ENCODE results near the gene DDIT3. TPM values are rescaled to one million over a fixed set of nuclear protein-coding genes. Genes with fewer than 3 reads are reported as not detected.
A peak's percentile ranks its signal among the peaks of the same experiment; 100 is the strongest.

The DDIT3 gene
- total RNA-seq, 1 experiment from 2014 or later, result 3.4 TPM

GRCh38 chr12:57547288-57548012 lies 27.1 kb upstream of the DDIT3 start:
- DNase-seq (ENCODE audit: low spot score) (no peak), ATAC-seq (no peak)
- Mint-ChIP-seq H3K36me3 (0 out of 2 replicates have a peak, but pooled peaks cover 2% of the 10 kb centered on the region), H3K27ac (no peak overlapping the region), H3K4me3 (peak overlapping the region; percentile 99), H3K9me3 (no peaks in the 10 kb centered on the region), H3K4me1 (peaks cover 47% of the 10 kb centered on the region), H3K27me3 (ENCODE audit: low read depth) (peaks cover 24% of the 10 kb centered on the region)
- ChIA-PET POLR2A (interaction anchor here (0.6 kb wide), 1 partner anchor 27 kb away, joined by 3 read pairs; the partner anchor contains the start of gene DDIT3), CTCF (interaction anchor here (1.1 to 1.8 kb wide), 8 partner anchors 11 to 188 kb away, joined by 3 to 9 read pairs (median 5); partner anchors contain the start of gene GLI1)
- no peak for TF ChIP-seq ZNF671 (CRISPR knock-in tag; IDR thresholded peaks at IDR 0.05)
- no peak for TF ChIP-seq EMX1 (CRISPR knock-in tag; IDR thresholded peaks at IDR 0.05)
- TF ChIP-seq GABPB1 (CRISPR knock-in tag; IDR thresholded peaks at IDR 0.05), result peak; percentile 59; the same call in 1 of the 2 replicates
- no peak for TF ChIP-seq ARID4B (CRISPR knock-in tag; IDR thresholded peaks at IDR 0.05; ENCODE audit: borderline replicate concordance)
- TF ChIP-seq MYBL2 (CRISPR knock-in tag; IDR thresholded peaks at IDR 0.05), result no peak
- no peak for TF ChIP-seq ZBTB21 (CRISPR knock-in tag; IDR thresholded peaks at IDR 0.05; ENCODE audit: borderline replicate concordance)

- TF ChIP-seq SP1 (CRISPR knock-in tag; conservative IDR thresholded peaks at IDR 0.05), result peak; percentile 38; the same call in 1 of the 2 replicates
- no peak for TF ChIP-seq HMGXB4 (CRISPR knock-in tag; IDR thresholded peaks at IDR 0.05)
- TF ChIP-seq SMAD4 (CRISPR knock-in tag; IDR thresholded peaks at IDR 0.05), result no peak
- TF ChIP-seq ZNF281 (CRISPR knock-in tag; IDR thresholded peaks at IDR 0.05), result no peak
- 0 out of 2 replicates have a peak, but pooled peaks have one; percentile 69 for TF ChIP-seq CREM (CRISPR knock-in tag; IDR thresholded peaks at IDR 0.05)
- TF ChIP-seq TP53 (CRISPR knock-in tag; IDR thresholded peaks at IDR 0.05), result no peak
- TF ChIP-seq NFYB (CRISPR knock-in tag; conservative IDR thresholded peaks at IDR 0.05; ENCODE audit: low read depth), result peak; percentile 34; the same call in 1 of the 2 replicates
- no peak for TF ChIP-seq E2F4 (CRISPR knock-in tag; IDR thresholded peaks at IDR 0.05; ENCODE audit: borderline replicate concordance, low read depth)
- TF ChIP-seq NR2C2 (CRISPR knock-in tag; IDR thresholded peaks at IDR 0.05), result no peak
- peak; percentile 91 for ATAC-seq
- H3K36me3 Mint-ChIP-seq, result 0 out of 2 replicates have a peak, but pooled peaks cover 2% of the 10 kb centered on the region
- peak; percentile 97 for DNase-seq (ENCODE audit: low spot score)
- no peaks in the 10 kb centered on the region for H3K9me3 Mint-ChIP-seq
- ChIA-PET CTCF (interaction anchor here (0.9 to 1.8 kb wide), 9 partner anchors 11 to 189 kb away, joined by 3 to 9 read pairs (median 5); partner anchors contain the start of gene GLI1), POLR2A (interaction anchor here (0.6 to 1.3 kb wide), 6 partner anchors 12 to 88 kb away, joined by 3 to 4 read pairs (median 3); partner anchors contain the start of gene DDIT3)
- peak within 1 kb of the TSS; percentile 93 for H3K27ac Mint-ChIP-seq
- peaks cover 42% of the 10 kb centered on the region for H3K4me1 Mint-ChIP-seq
- peak within 1 kb of the TSS; percentile 99 for H3K4me3 Mint-ChIP-seq
- H3K27me3 Mint-ChIP-seq (ENCODE audit: low read depth), result peaks cover 24% of the 10 kb centered on the region
Measured at GRCh38 chr12:57546438-57547287, 26.3 kb upstream of the DDIT3 start, which contains the start of gene DCTN2. TSS of gene DCTN2 (minus strand) at chr12:57547192. CDS start at chr12:57547063, 129 bp downstream.

All from WTC11 (cell line).